K562 (cell line): ENCODE measurements around the gene ANKRD12. TPM values are rescaled to one million over a fixed set of nuclear protein-coding genes. Genes with fewer than 3 reads are reported as not detected.
A peak's percentile ranks its signal among the peaks of the same experiment; 100 is the strongest.

Experiments
- ATAC-seq: fragments of 200-7000 bp; cut with Tn5 transposase; 3 replicates; pipeline ENCODE4 v1.9.1; 2020; ENCODE audit warnings: moderate library complexity
- BruUV-seq: library from RNA; stranded (reverse); fragments of 400-500 nt; replicated peaks from 2 replicates; lab custom pipeline; 2021; lab: Mats Ljungman, UMichigan
- CTCF ChIA-PET: fragments of 300-600 bp; formaldehyde crosslinking; extraction: SDS; loops from one replicate; lab custom pipeline; 2021; ENCODE audit warnings: low intra/inter-chr PET ratio; lab: Yijun Ruan, JAX
- POLR2A ChIA-PET: fragments of 300-600, 350-650 bp; sonication (Branson Sonifier 250); formaldehyde crosslinking; extraction: SDS; loops from one replicate; lab custom pipeline; 2021; ENCODE audit warnings: antibody characterized with exemption, inconsistent platforms; lab: Yijun Ruan, JAX
- DNase-seq, 4 experiments: peaks; one replicate each; pipeline versions ENCODE4 v3.0.0 to v3.0.0-alpha.2; 2011 to 2018; ENCODE audit warnings: low spot score in 3 of 4, mixed read lengths in 3 of 4; ENCODE audit errors: extremely low read depth in 1 of 4
- FAIRE-seq: peaks from 2 replicates; lab custom pipeline; 2011; peaks lifted over from hg19 to GRCh38; lab: Jason Lieb, UNC
- H2AFZ ChIP-seq: 2 replicates; pipeline ENCODE4 v1.6.0; 2011; ENCODE audit warnings: low read depth, low read length, control low read depth, inconsistent platforms
- H3K27ac ChIP-seq: fragments of 200-600 bp; 3 replicates; pipeline ENCODE4 v1.8.0; 2011; ENCODE audit warnings: low read depth, mild to moderate bottlenecking, control low read depth, inconsistent platforms, low read length, moderate library complexity, mixed read lengths; ENCODE audit errors: extremely low read depth
- H3K27me3 ChIP-seq, 2 experiments: fragments of 300-600 bp in 1 of 2; 2 replicates in 1 of 2; 3 replicates in 1 of 2; pipeline versions ENCODE4 v1.6.0 to v1.8.0; 2011; ENCODE audit warnings: inconsistent platforms in 2 of 2, low read length in 2 of 2, mild to moderate bottlenecking in 1 of 2, mixed read lengths in 1 of 2, moderate library complexity in 1 of 2; ENCODE audit not compliant: control insufficient read depth in 2 of 2, insufficient read depth in 2 of 2
- H3K36me3 ChIP-seq: fragments of 300-600 bp; 3 replicates; pipeline ENCODE4 v1.8.0; 2011; ENCODE audit warnings: mild to moderate bottlenecking, low read length, inconsistent platforms; ENCODE audit not compliant: control insufficient read depth, insufficient read depth
- H3K4me1 ChIP-seq, 2 experiments: fragments of 200-600 bp in 1 of 2; replicated peaks in 1 of 2; 2 replicates in 1 of 2; 3 replicates in 1 of 2; pipeline versions ENCODE4 v1.5.1 to v1.8.0; 2011; ENCODE audit warnings: inconsistent platforms in 2 of 2, low read length in 2 of 2, mild to moderate bottlenecking in 1 of 2, mixed read lengths in 1 of 2, moderate library complexity in 1 of 2; ENCODE audit not compliant: control insufficient read depth in 2 of 2, insufficient read depth in 2 of 2
- H3K4me2 ChIP-seq: 2 replicates; pipeline ENCODE4 v1.6.1; 2011; ENCODE audit warnings: low read length, control low read depth, inconsistent platforms, mixed read lengths; ENCODE audit not compliant: insufficient read depth
- H3K4me3 ChIP-seq: fragments of 200-600 bp; sonication (generic), shearing (Covaris generic); 2 replicates; pipeline ENCODE4 v1.5.1; 2016; ENCODE audit warnings: control low read depth, inconsistent platforms
- H3K79me2 ChIP-seq: fragments of 200-600 bp; 3 replicates; pipeline ENCODE4 v1.8.0; 2011; ENCODE audit warnings: low read length, inconsistent platforms; ENCODE audit not compliant: control insufficient read depth, insufficient read depth
- H3K9ac ChIP-seq, 2 experiments: 2 replicates each; pipeline versions ENCODE4 v1.6.0 to v1.6.1; 2011; ENCODE audit warnings: low read depth in 2 of 2, low read length in 2 of 2, control low read depth in 1 of 2, inconsistent platforms in 1 of 2, mild to moderate bottlenecking in 1 of 2, mixed read lengths in 1 of 2; ENCODE audit not compliant: insufficient read depth in 1 of 2
- H3K9me1 ChIP-seq: one replicate; pipeline ENCODE4 v1.6.0; 2011; ENCODE audit warnings: inconsistent platforms, mild to moderate bottlenecking, low read length, moderate library complexity; ENCODE audit not compliant: control insufficient read depth, insufficient read depth
- H3K9me3 ChIP-seq: replicated peaks from 2 replicates; pipeline ENCODE4 v1.5.1; 2011; ENCODE audit warnings: low read depth, low read length, inconsistent platforms; ENCODE audit not compliant: control insufficient read depth, insufficient read depth
- H4K20me1 ChIP-seq: replicated peaks from 2 replicates; pipeline ENCODE4 v1.6.1; 2011; ENCODE audit warnings: low read length, inconsistent platforms, mixed read lengths; ENCODE audit not compliant: control insufficient read depth, insufficient read depth
- ARID1B ChIP-seq: fragments of 450-650 bp; IDR thresholded peaks from 2 replicates; pipeline ENCODE4 v1.6.1; 2016; ENCODE audit warnings: antibody characterized with exemption, mild to moderate bottlenecking, inconsistent platforms
- CREM ChIP-seq: IDR thresholded peaks from 2 replicates; pipeline ENCODE4 v1.6.1; 2014; ENCODE audit warnings: antibody characterized with exemption, low read depth
- FOXP1 ChIP-seq: sonication (generic); formaldehyde crosslinking; IDR thresholded peaks from 2 replicates; pipeline ENCODE4 v1.8.0; 2022; ENCODE audit warnings: mild to moderate bottlenecking, missing genetic modification reagents
- HDAC6 ChIP-seq: IDR thresholded peaks from 2 replicates; pipeline ENCODE4 v1.6.1; 2012; ENCODE audit warnings: low read depth, mild to moderate bottlenecking, control low read depth, inconsistent platforms, low read length, moderate library complexity
- HMG20A ChIP-seq: fragments of 450-650 bp; formaldehyde crosslinking; conservative IDR thresholded peaks from 2 replicates; pipeline ENCODE4 v1.4.0; 2020; ENCODE audit warnings: mild to moderate bottlenecking, mixed read lengths
- KAT2B ChIP-seq: IDR thresholded peaks from one replicate; pipeline ENCODE4 v1.6.1; 2012; ENCODE audit warnings: low read depth, mild to moderate bottlenecking, control low read depth, inconsistent platforms, low read length, moderate library complexity
- MAFF ChIP-seq: IDR thresholded peaks from 2 replicates; pipeline ENCODE4 v1.6.1; 2012; ENCODE audit warnings: low read length, improper control_type of control experiment
- MAFK ChIP-seq: IDR thresholded peaks from 2 replicates; pipeline ENCODE4 v1.6.1; 2011; ENCODE audit warnings: low read length, improper control_type of control experiment
- MEF2A ChIP-seq: IDR thresholded peaks from 2 replicates; pipeline ENCODE4 v1.6.1; 2011; ENCODE audit warnings: low read depth, mild to moderate bottlenecking, low read length, moderate library complexity; ENCODE audit not compliant: control insufficient read depth
- MEIS2 ChIP-seq: fragments of 450-650 bp; IDR thresholded peaks from 2 replicates; pipeline ENCODE4 v1.6.1; 2014; ENCODE audit warnings: mild to moderate bottlenecking; ENCODE audit not compliant: partially characterized antibody
- PHB2 ChIP-seq: fragments of 450-650 bp; IDR thresholded peaks from 2 replicates; pipeline ENCODE4 v1.6.1; 2017; ENCODE audit warnings: low read depth
- PURB ChIP-seq: sonication (generic); formaldehyde crosslinking; IDR thresholded peaks from 2 replicates; pipeline ENCODE4 v1.9.0; 2021; ENCODE audit warnings: low read depth, mild to moderate bottlenecking, missing genetic modification reagents
- RBBP5 ChIP-seq: fragments of 200-600 bp; sonication (generic); IDR thresholded peaks from 2 replicates; pipeline ENCODE4 v1.6.1; 2012; ENCODE audit warnings: borderline replicate concordance, mild to moderate bottlenecking, low read length, control low read depth, inconsistent platforms; ENCODE audit not compliant: insufficient read depth, poor library complexity, severe bottlenecking
- SMAD4 ChIP-seq: fragments of 250-450 bp; sonication (Bioruptor Pico); conservative IDR thresholded peaks from 2 replicates; pipeline ENCODE4 v1.8.0; 2021; ENCODE audit warnings: inconsistent platforms, mild to moderate bottlenecking, moderate library complexity
- SMARCE1 ChIP-seq: fragments of 450-650 bp; IDR thresholded peaks from 2 replicates; pipeline ENCODE4 v1.7.1; 2016; ENCODE audit warnings: mild to moderate bottlenecking
- TRIM24 ChIP-seq, 2 experiments: fragments of 450-650 bp; IDR thresholded peaks; 2 replicates each; pipeline ENCODE4 v1.6.1; 2016
- TSC22D4 ChIP-seq: fragments of 450-650 bp; IDR thresholded peaks from 2 replicates; pipeline ENCODE4 v1.6.1; 2016; ENCODE audit warnings: missing genetic modification characterization, missing biosample characterization, control low read depth
- WHSC1 ChIP-seq: IDR thresholded peaks from one replicate; pipeline ENCODE4 v1.6.1; 2012; ENCODE audit warnings: low read length, control low read depth, inconsistent platforms
- ZBTB5 ChIP-seq: fragments of 450-650 bp; IDR thresholded peaks from 2 replicates; pipeline ENCODE4 v1.6.1; 2017; ENCODE audit warnings: antibody characterized with exemption
- ZNF174 ChIP-seq: fragments of 250-450 bp; sonication (Bioruptor Pico); IDR thresholded peaks from 2 replicates; pipeline ENCODE4 v1.4.0; 2020; ENCODE audit warnings: mild to moderate bottlenecking
- ZNF232 ChIP-seq: sonication (generic); formaldehyde crosslinking; IDR thresholded peaks from 2 replicates; pipeline ENCODE4 v1.8.0; 2022; ENCODE audit warnings: mild to moderate bottlenecking, missing genetic modification reagents
- WGBS: fragments of 100-300 bp; shearing (Covaris generic); methylation state at CpG from one replicate; pipeline ENCODE4 v1.1.6; 2016; ENCODE audit warnings: low coverage, mixed read lengths; ENCODE audit not compliant: insufficient coverage; ENCODE audit errors: missing lambda C conversion rate; 5-methylcytosine and 5-hydroxymethylcytosine counted together
- in situ Hi-C: fragments of 300-500 bp; cut with MboI; formaldehyde crosslinking; loops from 4 replicates; pipeline ENCODE4 v1.15.0; 2018; ENCODE audit warnings: inconsistent platforms, mixed read lengths
- intact Hi-C: fragments of 100-400 bp; cut with micrococcal nuclease; formaldehyde crosslinking; loops from 2 replicates; pipeline ENCODE4 v1.14.2; 2022
- polyA plus RNA-seq, 8 experiments: library from polyadenylated mRNA; depleted of rRNA in 4 of 8; stranded (reverse) in 5 of 8; unstranded in 3 of 8; fragments of >200 nt; fragmentation: Nextera tagmentation in 2 of 8; fragmentation: Illumina TruSeq in 1 of 8; extraction: Ambion mirVana in 2 of 8; extraction: Trizol in 1 of 8; gene quantifications; 2 replicates each; pipeline versions ENCODE4 v1.2.1 to v1.2.3, GENCODE V29; 2011 to 2014; ENCODE audit warnings: inconsistent platforms in 1 of 8, missing spikeins in 1 of 8
- total RNA-seq, 7 experiments: library from RNA; depleted of rRNA in 6 of 7; stranded (reverse); fragments of >200 nt in 6 of 7; fragmentation: Illumina TruSeq in 2 of 7; extraction: Trizol in 2 of 7; gene quantifications; 2 replicates each; pipeline versions ENCODE4 v1.2.1 to v1.2.3, GENCODE V29; 2011 to 2021; ENCODE audit warnings: low replicate concordance in 1 of 7
- TF ChIP-seq, protein P1 (sequence below): sonication (generic); formaldehyde crosslinking; IDR thresholded peaks from 2 replicates; pipeline ENCODE4 v1.8.0; 2022; ENCODE audit warnings: mild to moderate bottlenecking, missing genetic modification reagents, borderline replicate concordance

ANKRD12 gene
- total and polyA plus RNA-seq, 9 of the 15 experiments (the other 6 are each of a cell fraction or from before 2014, with no cell fraction given): 6.6 to 28.2 (median 16.0) TPM

DNA sequence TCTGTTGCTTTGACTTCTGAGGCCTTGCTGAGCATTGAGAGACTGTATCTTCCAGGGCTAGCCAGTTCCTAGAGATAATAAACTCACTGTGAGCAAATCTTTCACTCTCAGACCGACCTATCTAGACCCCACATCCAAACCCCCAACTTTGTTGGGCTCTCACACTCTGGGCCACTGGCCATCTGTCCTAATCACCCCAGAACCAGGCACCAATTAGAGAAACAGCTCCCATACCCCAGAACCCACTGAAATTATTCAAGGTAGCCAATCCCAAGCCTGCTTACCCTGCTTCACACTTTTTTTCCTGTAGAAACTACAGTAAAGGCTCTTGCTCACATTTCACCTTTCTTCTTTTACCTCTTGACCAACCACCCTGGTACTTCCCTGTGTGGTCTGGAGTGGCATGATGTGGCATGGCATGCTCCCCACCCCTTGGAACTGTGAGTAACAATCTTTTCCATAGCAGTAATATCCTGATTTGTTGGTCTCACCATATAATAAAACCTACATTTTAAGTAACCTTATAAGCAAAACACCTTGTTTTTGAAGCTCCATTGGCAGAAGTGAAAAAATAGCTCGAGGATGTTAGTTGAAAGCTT, 55.2 kb downstream of the ANKRD12 start:
- peak overlapping the region in 1 of 2 experiments; percentile 37; a peak in 2 of 4 replicates for H3K9ac ChIP-seq
- FAIRE-seq: peak; percentile 82
- ChIA-PET POLR2A (interaction anchor here (0.6 to 1.7 kb wide), 5 partner anchors 8 to 32 kb away, joined by 3 to 5 read pairs (median 3); no protein-coding TSS in a partner anchor), CTCF (no interaction called here)
- no peak overlapping the region for H2AFZ ChIP-seq
- H3K4me2 ChIP-seq: peak overlapping the region; percentile 62
- H4K20me1 ChIP-seq: no peaks in the 10 kb centered on the region; the same call in 1 of the 2 replicates
- 25% methylated on average over 2 of the region's 2 CpGs for WGBS
- H3K9me1 ChIP-seq: no peaks in the 10 kb centered on the region
- H3K4me3 ChIP-seq: no peak overlapping the region
- peaks cover 3 to 30% of the 10 kb centered on the region in 2 experiments; a peak in 3 of 5 replicates for H3K4me1 ChIP-seq
- no TSS peak for BruUV-seq
- H3K9me3 ChIP-seq: no peaks in the 10 kb centered on the region
- peak; percentile 88 for ATAC-seq
- peak overlapping the region; percentile 65 for H3K27ac ChIP-seq
- DNase-seq: peak in 2 of 4 experiments; percentile 73 to 90
- peaks cover 25% of the 10 kb centered on the region for H3K79me2 ChIP-seq
- no peaks in the 10 kb centered on the region for H3K27me3 ChIP-seq
- intact Hi-C loops (no loop called here), in situ Hi-C loops (no loop called here)
- H3K36me3 ChIP-seq: peaks cover 37% of the 10 kb centered on the region
- TF ChIP-seq FOXP1 (CRISPR knock-in tag) (no peak), ARID1B (peak; percentile 94), SMARCE1 (peak; percentile 69; the same call in 1 of the 2 replicates), RBBP5 (no peak), CREM (no peak), PHB2 (peak; percentile 75; the same call in 1 of the 2 replicates), MAFF (no peak), MAFK (no peak), PURB (no peak), SMAD4 (CRISPR knock-in tag) (peak; percentile 60), ZBTB5 (no peak), MEF2A (no peak), ZNF174 (CRISPR knock-in tag) (no peak), ZNF232 (CRISPR knock-in tag) (no peak), TRIM24 (IDR thresholded peaks at IDR 0.05) (peak; percentile 87), WHSC1 (no peak), MEIS2 (peak; percentile 6), HMG20A (CRISPR knock-in tag) (no peak), KAT2B (no peak), HDAC6 (no peak), TSC22D4 (tag) (no peak)
- TF ChIP-seq, protein P1, sequence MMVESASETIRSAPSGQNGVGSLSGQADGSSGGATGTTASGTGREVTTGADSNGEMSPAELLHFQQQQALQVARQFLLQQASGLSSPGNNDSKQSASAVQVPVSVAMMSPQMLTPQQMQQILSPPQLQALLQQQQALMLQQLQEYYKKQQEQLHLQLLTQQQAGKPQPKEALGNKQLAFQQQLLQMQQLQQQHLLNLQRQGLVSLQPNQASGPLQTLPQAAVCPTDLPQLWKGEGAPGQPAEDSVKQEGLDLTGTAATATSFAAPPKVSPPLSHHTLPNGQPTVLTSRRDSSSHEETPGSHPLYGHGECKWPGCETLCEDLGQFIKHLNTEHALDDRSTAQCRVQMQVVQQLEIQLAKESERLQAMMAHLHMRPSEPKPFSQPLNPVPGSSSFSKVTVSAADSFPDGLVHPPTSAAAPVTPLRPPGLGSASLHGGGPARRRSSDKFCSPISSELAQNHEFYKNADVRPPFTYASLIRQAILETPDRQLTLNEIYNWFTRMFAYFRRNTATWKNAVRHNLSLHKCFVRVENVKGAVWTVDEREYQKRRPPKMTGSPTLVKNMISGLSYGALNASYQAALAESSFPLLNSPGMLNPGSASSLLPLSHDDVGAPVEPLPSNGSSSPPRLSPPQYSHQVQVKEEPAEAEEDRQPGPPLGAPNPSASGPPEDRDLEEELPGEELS (CRISPR knock-in tag): no peak
